G401 (cell line): ENCODE results near the gene CDHR2. TPM values are rescaled to one million over a fixed set of nuclear protein-coding genes. Genes with fewer than 3 reads are reported as not detected.

Experiments
- DNase-seq: peaks from one replicate; pipeline ENCODE4 v3.0.0-alpha.2; 2015; ENCODE audit warnings: low spot score
- in situ Hi-C: cut with HindIII; loops from 2 replicates; pipeline ENCODE4 v1.10.0; 2016; ENCODE audit warnings: low sequenced_read_pairs, mixed read lengths
- total RNA-seq: library from RNA; depleted of rRNA; stranded (reverse); fragments of >200 nt; shearing (Covaris generic); gene quantifications from 2 replicates; pipeline ENCODE4 v1.2.3, GENCODE V29; 2014; rRNA removed

The CDHR2 gene, protein sequence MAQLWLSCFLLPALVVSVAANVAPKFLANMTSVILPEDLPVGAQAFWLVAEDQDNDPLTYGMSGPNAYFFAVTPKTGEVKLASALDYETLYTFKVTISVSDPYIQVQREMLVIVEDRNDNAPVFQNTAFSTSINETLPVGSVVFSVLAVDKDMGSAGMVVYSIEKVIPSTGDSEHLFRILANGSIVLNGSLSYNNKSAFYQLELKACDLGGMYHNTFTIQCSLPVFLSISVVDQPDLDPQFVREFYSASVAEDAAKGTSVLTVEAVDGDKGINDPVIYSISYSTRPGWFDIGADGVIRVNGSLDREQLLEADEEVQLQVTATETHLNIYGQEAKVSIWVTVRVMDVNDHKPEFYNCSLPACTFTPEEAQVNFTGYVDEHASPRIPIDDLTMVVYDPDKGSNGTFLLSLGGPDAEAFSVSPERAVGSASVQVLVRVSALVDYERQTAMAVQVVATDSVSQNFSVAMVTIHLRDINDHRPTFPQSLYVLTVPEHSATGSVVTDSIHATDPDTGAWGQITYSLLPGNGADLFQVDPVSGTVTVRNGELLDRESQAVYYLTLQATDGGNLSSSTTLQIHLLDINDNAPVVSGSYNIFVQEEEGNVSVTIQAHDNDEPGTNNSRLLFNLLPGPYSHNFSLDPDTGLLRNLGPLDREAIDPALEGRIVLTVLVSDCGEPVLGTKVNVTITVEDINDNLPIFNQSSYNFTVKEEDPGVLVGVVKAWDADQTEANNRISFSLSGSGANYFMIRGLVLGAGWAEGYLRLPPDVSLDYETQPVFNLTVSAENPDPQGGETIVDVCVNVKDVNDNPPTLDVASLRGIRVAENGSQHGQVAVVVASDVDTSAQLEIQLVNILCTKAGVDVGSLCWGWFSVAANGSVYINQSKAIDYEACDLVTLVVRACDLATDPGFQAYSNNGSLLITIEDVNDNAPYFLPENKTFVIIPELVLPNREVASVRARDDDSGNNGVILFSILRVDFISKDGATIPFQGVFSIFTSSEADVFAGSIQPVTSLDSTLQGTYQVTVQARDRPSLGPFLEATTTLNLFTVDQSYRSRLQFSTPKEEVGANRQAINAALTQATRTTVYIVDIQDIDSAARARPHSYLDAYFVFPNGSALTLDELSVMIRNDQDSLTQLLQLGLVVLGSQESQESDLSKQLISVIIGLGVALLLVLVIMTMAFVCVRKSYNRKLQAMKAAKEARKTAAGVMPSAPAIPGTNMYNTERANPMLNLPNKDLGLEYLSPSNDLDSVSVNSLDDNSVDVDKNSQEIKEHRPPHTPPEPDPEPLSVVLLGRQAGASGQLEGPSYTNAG (N-terminal part only)
- not detected in 2 replicates for total RNA-seq

DNA sequence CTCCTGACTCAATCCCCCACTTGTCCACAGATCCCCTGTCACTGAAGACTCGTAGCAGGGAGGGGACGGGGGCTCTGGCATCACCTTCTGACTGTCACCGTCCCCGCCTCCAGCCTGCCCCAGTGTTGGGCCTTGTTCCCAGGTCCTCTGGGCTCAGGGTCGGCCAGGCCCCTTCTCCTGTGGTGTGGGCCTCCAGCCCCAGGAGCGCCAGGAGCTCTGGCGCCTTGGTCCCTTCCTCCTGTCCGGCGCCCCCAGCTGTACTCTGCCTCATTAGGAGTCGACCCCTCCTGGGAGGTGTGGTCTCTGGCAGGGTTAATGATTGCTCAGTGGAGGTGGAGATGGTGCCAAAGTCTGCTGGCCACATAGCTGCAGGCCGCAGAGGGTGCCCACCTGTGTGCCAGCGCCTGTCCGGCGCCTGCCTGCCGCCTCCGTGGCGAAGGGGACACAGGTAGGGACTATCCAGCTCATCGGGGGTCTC lies at the start of gene CDHR2:
Gene CDHR2, plus strand, starts transcription at position 376 of the 478 bp plus-strand sequence. CDS start 16,011 bp downstream, outside the sequence.
- in situ Hi-C loops: no loop called here
- no peak for DNase-seq

DNA sequence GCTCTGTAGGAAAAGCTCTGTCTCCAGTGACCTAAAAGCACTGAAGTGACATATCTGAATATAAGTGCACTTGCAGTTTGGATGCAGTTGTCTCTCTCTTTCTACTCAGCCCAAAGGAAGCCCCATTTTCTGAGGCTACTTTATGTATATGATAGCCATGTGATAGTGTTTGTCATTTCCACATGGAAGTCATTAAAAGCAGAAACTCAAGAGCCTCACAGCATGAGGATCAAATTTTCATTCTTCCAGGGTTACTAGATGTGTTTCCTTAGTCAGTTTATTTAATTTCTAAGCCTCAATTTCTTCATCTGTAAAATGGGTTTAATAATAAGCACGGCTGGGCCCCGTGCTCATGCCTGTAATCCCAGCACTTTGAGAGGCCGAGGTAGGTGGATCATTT lies 48.6 kb upstream of the CDHR2 start:
- DNase-seq: no peak
- in situ Hi-C loops: no loop called here

DNA sequence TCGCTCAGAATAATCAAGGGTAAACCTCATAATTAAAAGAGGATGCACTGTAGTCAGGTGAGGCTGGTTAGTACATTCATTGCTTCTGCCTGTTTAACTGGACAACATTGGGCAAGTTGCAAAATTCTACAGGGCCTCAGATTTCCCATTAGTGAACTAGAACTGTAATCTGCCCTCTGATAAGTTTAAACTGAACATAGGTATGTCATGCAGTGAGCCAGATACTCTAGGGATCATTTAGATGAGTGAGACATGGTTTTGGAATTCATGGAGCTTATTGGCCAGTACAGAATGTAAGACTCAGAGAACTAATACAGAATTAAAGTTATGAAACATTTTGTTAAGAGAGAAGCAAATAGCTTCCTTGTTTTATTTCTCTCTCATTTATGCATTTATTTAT lies 47.8 kb upstream of the CDHR2 start:
- DNase-seq: no peak
- in situ Hi-C loops: no loop called here

DNA sequence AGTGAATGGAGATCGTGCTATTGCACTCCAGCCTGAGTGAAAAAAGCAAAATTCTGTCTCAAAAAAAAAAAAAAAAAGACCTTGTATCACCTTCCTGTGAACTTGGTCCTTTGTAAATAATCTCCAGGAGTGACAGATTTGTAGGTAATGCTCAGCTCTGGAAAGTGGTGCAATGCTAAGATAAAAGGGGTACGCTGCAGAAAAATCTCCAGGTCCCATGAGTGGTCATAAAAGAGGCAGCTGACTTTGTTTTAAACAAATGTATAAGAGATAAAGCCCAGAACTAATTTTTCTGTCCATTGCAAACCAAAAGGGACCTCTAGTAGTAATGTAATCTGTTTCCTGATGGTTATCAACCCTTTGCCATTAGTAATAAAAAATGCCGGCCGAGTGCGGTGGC lies 45.6 kb upstream of the CDHR2 start:
- in situ Hi-C loops: no loop called here
- DNase-seq: no peak

DNA sequence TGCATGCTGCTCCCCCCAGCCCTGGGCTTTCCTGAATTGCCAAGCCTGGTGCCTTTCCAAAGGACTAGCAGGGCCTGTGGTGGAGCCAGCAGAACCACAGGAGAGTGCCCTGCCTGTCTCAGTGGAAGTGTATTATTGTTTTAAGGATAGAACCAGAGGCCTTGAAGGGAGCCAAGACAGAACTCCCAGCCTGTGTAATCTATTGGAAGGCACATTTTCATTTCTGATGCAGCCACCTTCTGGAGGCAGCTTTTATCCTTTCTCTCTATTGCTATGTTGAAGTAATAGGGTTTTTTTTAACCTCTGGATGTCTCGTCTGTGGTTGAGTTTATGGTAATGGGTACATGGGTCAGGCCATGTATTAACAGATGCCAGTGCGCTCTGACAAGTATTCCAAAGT lies 41.2 kb upstream of the CDHR2 start:
- DNase-seq: no peak
- in situ Hi-C loops: no loop called here

DNA sequence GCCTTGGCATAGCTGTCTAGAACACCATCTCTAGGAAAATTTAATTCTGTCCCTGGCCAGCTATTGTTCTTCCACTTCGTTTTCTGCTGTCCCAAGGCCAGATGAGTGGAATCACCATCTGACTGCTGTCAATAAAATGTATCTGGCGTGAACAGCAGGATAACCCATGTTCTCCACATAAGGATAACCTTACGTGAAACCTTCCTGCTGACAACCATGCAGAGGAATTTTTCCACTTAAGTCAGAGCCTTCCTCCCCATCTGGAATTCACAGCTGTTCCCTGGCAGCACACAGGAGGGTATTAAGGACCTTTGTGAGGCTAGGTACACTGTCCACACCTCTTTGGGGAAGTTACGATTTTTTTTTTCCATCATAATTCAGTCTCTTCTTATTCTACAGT lies 40.5 kb upstream of the CDHR2 start:
- in situ Hi-C loops: no loop called here
- no peak for DNase-seq

DNA sequence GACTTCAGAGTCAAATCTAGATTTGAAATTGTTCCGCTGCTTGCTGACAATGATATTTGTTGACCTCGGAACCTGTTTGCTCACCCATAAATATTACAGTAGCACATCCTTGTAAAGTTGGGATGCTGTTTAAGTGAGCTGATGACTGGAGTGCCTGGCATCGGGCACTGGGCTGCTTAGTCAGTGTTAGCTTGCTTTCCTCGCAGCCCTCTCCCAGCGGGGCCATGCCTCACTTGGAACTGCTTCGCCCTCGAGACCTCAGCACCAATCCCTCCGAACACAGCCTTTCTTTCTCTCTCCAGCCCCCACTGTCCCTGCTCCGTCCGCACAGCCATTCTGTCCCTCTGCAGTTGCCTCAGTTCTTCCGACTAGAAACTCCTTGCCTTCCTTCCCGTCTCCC lies 35.4 kb upstream of the CDHR2 start:
- in situ Hi-C loops: no loop called here
- DNase-seq: no peak

DNA sequence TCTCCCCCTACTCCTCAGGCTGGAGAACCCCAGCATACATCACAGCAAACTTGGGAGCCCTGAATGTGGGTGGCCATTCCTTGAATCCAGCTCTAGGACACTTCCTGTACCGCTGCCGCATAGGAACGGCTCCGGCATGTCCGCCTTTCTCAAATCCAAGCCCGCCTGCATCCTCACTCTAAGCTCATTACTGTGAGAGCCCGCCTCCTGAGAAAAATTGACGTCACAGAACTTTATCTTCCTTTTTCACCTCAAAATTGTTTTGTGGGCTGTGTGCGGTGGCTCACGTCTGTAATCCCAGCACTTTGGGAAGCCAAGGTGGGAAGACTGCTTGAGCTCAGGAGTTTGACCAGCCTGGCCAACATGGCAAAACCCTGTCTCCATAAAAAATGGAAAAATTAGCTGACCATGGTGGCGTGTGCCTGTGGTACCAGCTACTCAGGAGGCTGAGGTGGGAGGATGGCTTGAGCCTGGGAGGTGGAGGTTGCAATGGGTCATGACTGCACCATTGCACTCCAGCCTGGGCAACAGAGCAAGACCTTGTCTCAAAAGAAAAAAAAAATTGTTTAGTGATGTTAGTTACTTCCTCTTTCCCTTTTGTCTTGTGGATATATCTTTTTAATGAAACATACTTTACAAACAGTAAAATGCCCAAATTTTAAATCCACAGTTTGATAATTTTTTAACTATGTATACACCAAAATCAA lies 34.7 kb upstream of the CDHR2 start:
- in situ Hi-C loops: no loop called here
- no peak for DNase-seq

DNA sequence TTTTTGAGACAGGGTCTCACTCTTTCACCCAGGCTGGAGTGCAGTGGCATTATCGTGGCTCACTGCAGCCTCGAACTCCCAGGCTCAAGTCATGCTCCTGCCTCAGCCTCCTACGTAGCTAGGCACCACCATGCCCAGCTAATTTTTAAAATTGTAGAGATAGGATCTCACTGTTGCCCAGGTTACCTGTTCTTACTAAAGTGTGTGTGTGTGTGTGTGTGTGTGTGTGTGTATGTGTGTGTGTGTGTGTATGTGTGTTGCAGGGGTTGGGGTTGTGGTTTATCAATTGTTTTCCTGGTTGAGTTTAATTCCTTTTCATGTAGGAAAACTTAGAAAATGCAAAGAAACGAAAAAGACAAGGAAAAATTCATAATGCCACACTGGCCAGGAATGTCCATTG lies 33.7 kb upstream of the CDHR2 start:
- in situ Hi-C loops: no loop called here
- DNase-seq: no peak

DNA sequence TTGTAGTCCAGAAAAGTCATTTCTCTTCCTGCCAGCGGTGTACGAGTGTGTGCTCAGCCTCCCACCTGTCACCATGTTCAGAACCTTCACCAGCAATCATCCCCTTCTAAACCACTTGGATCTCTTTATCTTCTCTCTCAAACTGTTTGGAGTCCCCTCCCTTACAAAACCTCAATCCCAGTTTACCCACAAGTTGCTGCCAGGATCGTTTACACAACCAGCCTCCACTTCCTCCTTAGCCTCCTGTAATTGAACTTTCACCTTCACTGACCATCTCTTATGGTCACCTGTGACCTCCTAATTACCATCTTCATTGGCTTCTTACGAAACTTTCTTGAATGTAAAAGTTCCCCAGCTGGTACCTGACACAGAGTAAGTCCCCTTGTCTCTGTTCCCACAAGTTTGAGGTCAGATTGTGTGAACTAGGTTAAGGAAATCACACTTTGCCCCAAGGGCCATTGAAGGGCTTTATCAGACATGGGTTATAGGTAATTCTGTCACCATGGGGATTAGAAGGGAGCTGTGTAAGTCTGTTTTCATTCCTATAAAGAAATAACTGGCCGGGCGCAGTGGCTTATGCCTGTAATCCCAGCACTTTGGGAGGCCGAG lies 32.0 kb upstream of the CDHR2 start:
- DNase-seq: no peak
- in situ Hi-C loops: no loop called here

DNA sequence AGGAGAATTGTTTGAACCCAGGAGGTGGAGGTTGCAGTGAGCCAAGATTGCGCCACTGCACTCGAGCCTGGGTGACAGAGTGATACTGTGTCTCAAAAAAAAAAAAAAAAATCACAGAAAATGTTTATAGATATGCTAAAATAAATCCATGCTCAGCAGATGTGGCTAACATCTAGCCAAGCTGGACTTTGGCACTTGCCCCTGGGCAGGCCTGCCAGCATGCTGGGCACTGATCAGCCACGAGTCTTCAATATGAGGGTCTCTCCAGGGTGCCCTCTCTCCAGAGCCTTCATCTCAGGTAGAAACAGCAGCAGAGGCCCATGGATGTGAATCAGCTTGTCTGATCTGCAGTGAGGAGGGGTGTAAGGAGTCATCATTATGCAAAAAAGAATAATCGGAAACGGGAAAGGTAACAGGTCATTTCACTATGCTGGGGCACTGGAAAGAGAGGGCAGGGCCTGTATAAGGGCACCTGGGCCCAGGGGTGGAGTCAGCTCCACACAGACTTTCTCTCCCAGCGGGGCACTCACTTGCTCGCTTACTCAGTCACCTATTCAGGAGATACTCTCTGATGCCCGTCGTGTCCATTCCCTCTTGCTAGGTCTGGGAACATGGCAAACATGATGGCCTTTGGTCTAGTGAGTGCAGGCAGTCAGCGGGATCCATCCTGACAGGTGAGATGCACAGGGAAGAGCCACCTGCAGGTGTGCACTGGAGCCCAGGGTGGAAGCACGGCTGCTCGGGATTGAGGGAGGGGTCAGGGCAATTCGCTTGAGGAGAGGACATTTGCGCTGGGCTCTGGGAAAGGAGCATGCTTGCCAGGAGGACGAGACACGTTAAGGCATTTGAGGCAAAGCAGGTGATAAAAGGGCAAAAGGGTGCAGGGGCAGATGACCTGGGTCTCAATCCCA lies 29.1 kb upstream of the CDHR2 start:
- in situ Hi-C loops: no loop called here
- DNase-seq: no peak

DNA sequence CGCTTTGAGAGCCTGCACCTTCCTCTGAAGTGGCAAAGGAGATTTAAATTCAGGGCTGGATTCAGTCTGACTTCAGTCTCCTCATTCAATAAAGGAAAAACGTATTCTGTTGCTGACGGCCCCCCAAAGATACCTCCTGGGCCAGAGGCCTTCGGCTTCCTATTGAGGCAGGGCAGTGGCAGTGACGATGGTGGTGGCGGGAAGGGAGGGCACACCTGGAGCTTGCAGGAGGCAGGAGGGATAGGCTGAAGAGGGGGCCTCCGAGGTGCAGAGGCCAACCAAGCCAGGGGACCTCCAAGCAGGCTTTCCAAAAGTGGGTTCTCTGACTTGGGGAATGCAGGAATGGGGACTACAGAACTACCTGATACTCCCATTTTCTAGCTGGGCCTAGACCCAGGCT lies 27.9 kb upstream of the CDHR2 start:
- DNase-seq: no peak
- in situ Hi-C loops: no loop called here

DNA sequence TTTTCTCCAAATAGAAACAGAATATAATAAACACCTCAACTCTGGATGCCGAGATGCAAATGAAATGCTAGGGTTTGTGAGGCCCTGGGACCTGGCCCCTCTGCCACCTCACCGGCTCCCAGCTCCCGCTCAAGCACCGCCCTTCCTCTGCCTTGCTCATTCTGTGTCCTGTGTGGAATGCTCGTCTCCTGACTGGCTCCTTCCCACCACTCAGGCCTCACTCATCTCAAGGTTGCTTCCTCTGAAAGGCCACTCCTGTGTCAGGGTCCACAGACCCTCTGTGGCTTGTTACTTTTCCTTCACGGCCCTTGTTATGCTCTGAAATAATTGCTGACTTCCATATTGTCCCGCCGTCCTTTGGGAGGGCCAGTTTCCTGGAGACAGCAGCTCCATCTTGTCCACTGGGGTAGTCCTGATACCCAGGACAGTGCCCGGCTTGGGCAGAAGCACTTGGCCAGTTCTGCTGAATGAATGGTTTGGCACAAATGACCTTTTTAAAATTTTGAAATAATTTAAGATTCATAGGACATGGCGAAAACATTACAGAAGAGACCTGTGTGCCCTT lies 27.4 kb upstream of the CDHR2 start:
- in situ Hi-C loops: no loop called here
- no peak for DNase-seq

DNA sequence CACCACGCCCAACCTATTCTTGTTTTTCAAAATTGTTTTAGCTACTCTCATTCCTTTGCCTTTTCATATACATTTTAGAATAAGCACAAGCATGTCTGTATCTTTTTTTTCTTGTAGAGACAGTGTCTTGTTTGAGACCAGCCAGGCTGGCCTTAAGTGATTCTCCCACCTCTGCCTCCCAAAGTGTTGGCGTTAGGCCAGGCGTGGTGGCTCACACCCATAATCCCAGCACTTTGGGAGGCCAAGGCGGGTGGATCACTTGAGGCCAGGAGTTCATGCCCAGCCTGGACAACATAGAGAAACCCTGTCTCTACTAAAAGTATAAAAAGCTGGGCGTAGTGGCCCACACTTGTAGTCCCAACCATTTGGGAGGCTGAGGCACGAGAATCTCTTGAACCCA lies 25.0 kb upstream of the CDHR2 start:
- in situ Hi-C loops: no loop called here
- DNase-seq: no peak

DNA sequence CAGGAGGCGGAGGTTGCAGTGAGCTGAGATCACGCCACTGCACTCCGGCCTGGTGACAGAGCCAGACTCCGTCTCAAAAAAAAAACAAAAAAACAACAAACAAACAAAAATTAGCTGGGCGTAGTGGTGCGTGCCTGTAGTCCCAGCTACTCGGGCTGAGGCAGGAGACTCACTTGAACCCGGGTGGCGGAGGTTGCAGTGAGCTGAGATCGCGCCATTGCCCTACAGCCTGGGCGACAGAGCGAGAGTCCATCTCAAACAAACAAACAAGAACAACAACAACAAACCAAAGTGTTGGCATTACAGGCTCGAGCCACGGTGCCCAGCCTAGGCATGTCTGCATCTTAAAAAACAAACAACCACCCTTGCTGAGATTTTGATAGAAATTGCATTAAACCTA lies 24.2 kb upstream of the CDHR2 start:
- in situ Hi-C loops: no loop called here
- DNase-seq: no peak

DNA sequence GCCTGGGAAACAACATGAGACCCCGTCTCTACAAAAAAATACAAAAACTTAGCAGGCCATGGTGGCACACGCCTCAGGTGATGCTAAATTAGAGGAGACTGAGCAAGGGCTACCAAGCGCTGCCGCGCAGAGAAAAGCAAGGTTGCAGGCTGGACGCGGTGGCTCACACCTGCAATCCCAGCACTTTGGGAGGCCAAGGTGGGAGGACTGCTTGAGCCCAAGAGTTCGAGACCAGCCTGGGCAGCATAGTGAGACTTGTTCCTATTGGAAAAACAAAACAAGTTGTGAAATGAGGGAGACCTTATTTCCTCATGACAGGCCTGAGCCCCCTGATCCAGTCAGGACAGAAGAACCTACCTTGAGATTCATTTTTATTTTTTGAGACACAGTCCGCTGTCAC lies 23.5 kb upstream of the CDHR2 start:
- in situ Hi-C loops: no loop called here
- no peak for DNase-seq

DNA sequence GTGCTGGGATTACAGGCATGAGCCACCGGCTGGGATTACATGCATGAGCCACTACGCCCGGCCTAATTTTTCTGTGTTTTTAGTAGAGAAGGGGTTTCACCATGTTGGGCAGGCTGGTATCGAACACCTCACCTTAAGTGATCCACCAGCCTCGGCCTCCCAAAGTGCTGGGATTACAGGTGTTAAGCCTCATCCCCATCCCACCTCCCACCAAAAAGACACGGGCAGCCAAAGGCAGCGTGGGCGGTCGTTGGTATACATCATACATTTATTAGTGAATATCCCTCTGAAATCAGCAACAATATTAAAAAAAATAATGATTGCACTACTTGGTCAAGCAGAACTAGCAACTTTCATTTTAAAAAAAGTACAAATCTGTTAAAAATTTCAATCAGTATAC lies 22.7 kb upstream of the CDHR2 start:
- no peak for DNase-seq
- in situ Hi-C loops: no loop called here
